ENCODE data around the gene RGS6. TPM values are rescaled to one million over a fixed set of nuclear protein-coding genes. Genes with fewer than 3 reads are reported as not detected.

RGS6 gene
- total and polyA plus RNA-seq, 5 donors from 2014 or later: 0.13 to 1.5 (median 0.69) TPM

GRCh38 chr14:72000907-72001306 lies 68.7 kb downstream of the RGS6 start:
- H3K4me1 ChIP-seq (ENCODE audit: control insufficient read depth, insufficient read depth, low read length, poor library complexity, severe bottlenecking): no peaks in the 10 kb centered on the region
- peaks cover 1% of the 10 kb centered on the region for H3K27me3 Mint-ChIP-seq
- H3K36me3 ChIP-seq (ENCODE audit: control insufficient read depth, insufficient read depth, low read length): no peaks in the 10 kb centered on the region
- H3K27ac Mint-ChIP-seq: no peak overlapping the region
- H3K4me3 Mint-ChIP-seq: no peak overlapping the region
- no peak overlapping the region for H3K27ac ChIP-seq (ENCODE audit: insufficient read depth, low read length, poor library complexity, severe bottlenecking)
- DNase-seq: no peak
- H3K9me3 ChIP-seq (ENCODE audit: control insufficient read depth in 2 of 2, low read length in 2 of 2): no peaks in the 10 kb centered on the region
- no peaks in the 10 kb centered on the region for H3K27me3 ChIP-seq (ENCODE audit: control insufficient read depth, insufficient read depth, low read length)
- H3K4me1 Mint-ChIP-seq: peaks cover 0 to 2% (median 0%) of the 10 kb centered on the region in 4 donors
- ATAC-seq (ENCODE audit: low read depth in 2 of 2): no peak
- H3K36me3 Mint-ChIP-seq: no peaks in the 10 kb centered on the region
- no peak overlapping the region for H3K4me3 ChIP-seq (ENCODE audit: low read depth, low read length)
- peaks cover 0 to 6% (median 0%) of the 10 kb centered on the region in 7 donors for H3K9me3 Mint-ChIP-seq

DNA sequence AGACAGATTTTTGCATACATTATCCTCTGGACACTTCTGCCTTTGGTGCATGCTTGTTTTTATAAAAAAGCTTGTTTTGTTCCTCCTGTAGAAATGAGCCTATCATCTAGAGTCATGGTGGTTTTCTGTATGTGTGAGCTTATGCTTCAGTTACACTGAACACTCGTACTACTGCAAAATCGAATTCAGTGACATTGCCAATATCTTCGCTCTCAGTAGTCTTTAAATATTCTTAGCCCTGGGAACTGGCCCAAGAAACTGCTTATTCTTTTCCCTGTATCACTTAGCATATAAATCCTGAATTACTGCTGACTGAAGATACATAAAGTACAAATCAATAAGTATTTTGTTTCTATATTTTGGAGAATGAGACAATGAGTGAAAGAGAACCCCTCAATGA lies 70.5 kb downstream of the RGS6 start:
- H3K27ac ChIP-seq (ENCODE audit: insufficient read depth, low read length, poor library complexity, severe bottlenecking): no peak overlapping the region
- H3K27me3 Mint-ChIP-seq: peaks cover 9% of the 10 kb centered on the region
- peaks cover 0 to 2% (median 0%) of the 10 kb centered on the region in 4 donors for H3K4me1 Mint-ChIP-seq

GRCh38 chr14:72008666-72009065 lies 76.4 kb downstream of the RGS6 start:
- H3K9me3 Mint-ChIP-seq: peaks cover 0 to 2% (median 0%) of the 10 kb centered on the region in 7 donors

More for the DNA sequence above, 70.5 kb downstream of the RGS6 start:
- H3K4me1 ChIP-seq (ENCODE audit: control insufficient read depth, insufficient read depth, low read length, poor library complexity, severe bottlenecking): no peaks in the 10 kb centered on the region
- no peak overlapping the region for H3K4me3 ChIP-seq (ENCODE audit: low read depth, low read length)
- ATAC-seq (ENCODE audit: low read depth in 2 of 2) (no peak), DNase-seq (no peak)
- no peaks in the 10 kb centered on the region for H3K36me3 ChIP-seq (ENCODE audit: control insufficient read depth, insufficient read depth, low read length)
- Mint-ChIP-seq H3K27ac (no peak overlapping the region), H3K4me3 (no peak overlapping the region), H3K9me3 (peaks cover 0 to 6% (median 0%) of the 10 kb centered on the region in 7 donors), H3K36me3 (no peaks in the 10 kb centered on the region)
- H3K9me3 ChIP-seq (ENCODE audit: control insufficient read depth in 2 of 2, low read length in 2 of 2): no peaks in the 10 kb centered on the region
- H3K27me3 ChIP-seq (ENCODE audit: control insufficient read depth, insufficient read depth, low read length): peaks cover 2% of the 10 kb centered on the region

DNA sequence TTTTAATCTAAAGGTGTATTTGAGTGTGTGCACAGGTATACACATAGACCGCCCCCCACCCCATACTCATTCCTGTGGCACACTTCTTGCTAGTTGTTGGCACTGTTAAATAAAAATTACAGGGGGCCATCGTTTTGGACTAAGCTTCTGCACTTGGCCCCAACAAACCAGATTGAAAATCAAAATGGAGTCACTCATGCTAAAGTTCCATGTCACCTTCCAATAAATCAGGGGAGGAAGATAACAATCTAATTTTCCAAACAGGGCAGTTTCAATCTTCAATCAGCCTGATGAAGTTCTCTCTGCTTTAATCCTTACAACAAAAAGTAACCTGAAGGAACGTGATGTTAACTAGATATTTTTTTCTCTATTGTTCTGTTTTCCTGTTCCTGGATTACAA lies 78.2 kb downstream of the RGS6 start:
- Histone ChIP-seq H3K27me3 (ENCODE audit: control insufficient read depth, insufficient read depth, low read length) (peaks cover 8% of the 10 kb centered on the region), H3K27ac (ENCODE audit: insufficient read depth, low read length, poor library complexity, severe bottlenecking) (no peak overlapping the region), H3K4me3 (ENCODE audit: low read depth, low read length) (no peak overlapping the region), H3K4me1 (ENCODE audit: control insufficient read depth, insufficient read depth, low read length, poor library complexity, severe bottlenecking) (no peaks in the 10 kb centered on the region), H3K9me3 (ENCODE audit: control insufficient read depth in 2 of 2, low read length in 2 of 2) (no peaks in the 10 kb centered on the region), H3K36me3 (ENCODE audit: control insufficient read depth, insufficient read depth, low read length) (no peaks in the 10 kb centered on the region)
- no peaks in the 10 kb centered on the region for H3K4me1 Mint-ChIP-seq
- no peak overlapping the region for H3K4me3 Mint-ChIP-seq
- ATAC-seq (ENCODE audit: low read depth in 2 of 2) (no peak), DNase-seq (no peak)
- no peaks in the 10 kb centered on the region for H3K36me3 Mint-ChIP-seq
- peaks cover 29% of the 10 kb centered on the region for H3K27me3 Mint-ChIP-seq
- no peak overlapping the region for H3K27ac Mint-ChIP-seq
- peaks cover 0 to 2% (median 0%) of the 10 kb centered on the region in 7 donors for H3K9me3 Mint-ChIP-seq

More at GRCh38 chr14:72008666-72009065, 76.4 kb downstream of the RGS6 start:
- ATAC-seq (ENCODE audit: low read depth in 2 of 2): no peak
- Mint-ChIP-seq H3K27ac (no peak overlapping the region), H3K4me3 (no peak overlapping the region), H3K4me1 (no peaks in the 10 kb centered on the region), H3K36me3 (no peaks in the 10 kb centered on the region), H3K27me3 (peaks cover 22% of the 10 kb centered on the region)
- Histone ChIP-seq H3K9me3 (ENCODE audit: control insufficient read depth in 2 of 2, low read length in 2 of 2) (no peaks in the 10 kb centered on the region), H3K27ac (ENCODE audit: insufficient read depth, low read length, poor library complexity, severe bottlenecking) (no peak overlapping the region), H3K27me3 (ENCODE audit: control insufficient read depth, insufficient read depth, low read length) (peaks cover 4% of the 10 kb centered on the region), H3K4me3 (ENCODE audit: low read depth, low read length) (no peak overlapping the region), H3K4me1 (ENCODE audit: control insufficient read depth, insufficient read depth, low read length, poor library complexity, severe bottlenecking) (no peaks in the 10 kb centered on the region), H3K36me3 (ENCODE audit: control insufficient read depth, insufficient read depth, low read length) (no peaks in the 10 kb centered on the region)
- no peak for DNase-seq

- Mint-ChIP-seq H3K27ac (no peak overlapping the region), H3K27me3 (peaks cover 19% of the 10 kb centered on the region), H3K36me3 (no peaks in the 10 kb centered on the region), H3K4me3 (no peak overlapping the region), H3K9me3 (peaks cover 0 to 2% (median 1%) of the 10 kb centered on the region in 7 donors), H3K4me1 (no peaks in the 10 kb centered on the region)
- H3K9me3 ChIP-seq (ENCODE audit: control insufficient read depth in 2 of 2, low read length in 2 of 2): no peaks in the 10 kb centered on the region
- no peaks in the 10 kb centered on the region for H3K36me3 ChIP-seq (ENCODE audit: control insufficient read depth, insufficient read depth, low read length)
- DNase-seq: no peak
- no peak overlapping the region for H3K27ac ChIP-seq (ENCODE audit: insufficient read depth, low read length, poor library complexity, severe bottlenecking)
- H3K27me3 ChIP-seq (ENCODE audit: control insufficient read depth, insufficient read depth, low read length): peaks cover 7% of the 10 kb centered on the region
- ATAC-seq (ENCODE audit: low read depth in 2 of 2): no peak
- no peaks in the 10 kb centered on the region for H3K4me1 ChIP-seq (ENCODE audit: control insufficient read depth, insufficient read depth, low read length, poor library complexity, severe bottlenecking)
- no peak overlapping the region for H3K4me3 ChIP-seq (ENCODE audit: low read depth, low read length)
These were observed 81.6 kb downstream of the RGS6 start for GRCh38 chr14:72013721-72014345.

DNA sequence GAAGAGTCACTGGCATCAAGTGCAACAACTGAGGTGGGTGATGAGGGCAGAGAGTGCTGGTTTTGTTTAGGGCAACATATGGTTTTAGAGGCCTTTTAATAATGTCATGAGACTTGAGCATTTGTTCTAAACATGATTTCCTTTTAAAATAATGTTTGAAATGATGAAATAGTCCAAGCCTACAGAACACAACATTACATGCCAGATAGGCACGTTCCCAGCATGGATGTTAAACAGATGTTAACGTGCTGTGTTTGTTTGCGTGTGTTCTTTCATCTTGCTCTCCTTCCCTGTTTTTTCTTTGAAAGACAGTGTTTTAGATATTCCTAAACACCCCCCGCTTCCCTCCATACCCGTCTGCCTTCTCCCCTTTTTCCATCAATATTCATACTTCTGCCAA lies 82.3 kb downstream of the RGS6 start:
- ATAC-seq (ENCODE audit: low read depth in 2 of 2) (no peak), DNase-seq (no peak)
- Histone ChIP-seq H3K27me3 (ENCODE audit: control insufficient read depth, insufficient read depth, low read length) (peaks cover 7% of the 10 kb centered on the region), H3K4me1 (ENCODE audit: control insufficient read depth, insufficient read depth, low read length, poor library complexity, severe bottlenecking) (no peaks in the 10 kb centered on the region), H3K27ac (ENCODE audit: insufficient read depth, low read length, poor library complexity, severe bottlenecking) (no peak overlapping the region), H3K4me3 (ENCODE audit: low read depth, low read length) (no peak overlapping the region), H3K36me3 (ENCODE audit: control insufficient read depth, insufficient read depth, low read length) (no peaks in the 10 kb centered on the region), H3K9me3 (ENCODE audit: control insufficient read depth in 2 of 2, low read length in 2 of 2) (no peaks in the 10 kb centered on the region)
- H3K9me3 Mint-ChIP-seq: peaks cover 0 to 2% (median 1%) of the 10 kb centered on the region in 7 donors
- no peaks in the 10 kb centered on the region for H3K36me3 Mint-ChIP-seq
- no peaks in the 10 kb centered on the region for H3K4me1 Mint-ChIP-seq
- no peak overlapping the region for H3K4me3 Mint-ChIP-seq
- peaks cover 23% of the 10 kb centered on the region for H3K27me3 Mint-ChIP-seq
- no peak overlapping the region for H3K27ac Mint-ChIP-seq

DNA sequence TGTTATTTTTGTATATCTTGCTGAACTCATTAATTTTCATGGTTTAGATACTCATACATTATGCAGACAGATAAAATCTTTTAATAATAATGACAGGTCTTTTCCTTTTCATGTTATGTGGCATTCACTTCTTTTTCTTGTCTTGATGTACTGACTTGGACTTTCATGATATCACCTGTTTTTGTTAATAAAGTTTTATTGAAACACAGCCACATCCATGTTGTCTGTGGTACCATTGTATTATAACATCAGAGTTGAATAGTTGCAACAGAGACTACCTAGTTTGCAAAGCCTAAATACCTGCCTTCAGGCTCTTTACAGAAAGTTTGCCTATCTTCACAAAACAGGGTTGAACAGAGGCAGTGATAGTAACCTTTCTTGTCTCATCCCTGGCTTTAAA lies 85.1 kb downstream of the RGS6 start:
- no peak overlapping the region for H3K27ac Mint-ChIP-seq
- ATAC-seq (ENCODE audit: low read depth in 2 of 2) (no peak), DNase-seq (no peak)
- H3K4me3 ChIP-seq (ENCODE audit: low read depth, low read length): no peak overlapping the region
- no peaks in the 10 kb centered on the region for H3K36me3 Mint-ChIP-seq
- H3K4me3 Mint-ChIP-seq: no peak overlapping the region
- no peaks in the 10 kb centered on the region for H3K4me1 ChIP-seq (ENCODE audit: control insufficient read depth, insufficient read depth, low read length, poor library complexity, severe bottlenecking)
- H3K36me3 ChIP-seq (ENCODE audit: control insufficient read depth, insufficient read depth, low read length): no peaks in the 10 kb centered on the region
- no peaks in the 10 kb centered on the region for H3K4me1 Mint-ChIP-seq
- H3K9me3 ChIP-seq (ENCODE audit: control insufficient read depth in 2 of 2, low read length in 2 of 2): no peaks in the 10 kb centered on the region
- peaks cover 13% of the 10 kb centered on the region for H3K27me3 ChIP-seq (ENCODE audit: control insufficient read depth, insufficient read depth, low read length)
- no peak overlapping the region for H3K27ac ChIP-seq (ENCODE audit: insufficient read depth, low read length, poor library complexity, severe bottlenecking)
- H3K9me3 Mint-ChIP-seq: peaks cover 0 to 2% (median 1%) of the 10 kb centered on the region in 7 donors
- H3K27me3 Mint-ChIP-seq: peaks cover 24% of the 10 kb centered on the region
